ENCODE data around the gene LGALS3. TPM values are rescaled to one million over a fixed set of nuclear protein-coding genes. Genes with fewer than 3 reads are reported as not detected.

Gene LGALS3
- total RNA-seq, 3 donors from 2014 or later = 488 to 1,705 (median 1,380) TPM

DNA sequence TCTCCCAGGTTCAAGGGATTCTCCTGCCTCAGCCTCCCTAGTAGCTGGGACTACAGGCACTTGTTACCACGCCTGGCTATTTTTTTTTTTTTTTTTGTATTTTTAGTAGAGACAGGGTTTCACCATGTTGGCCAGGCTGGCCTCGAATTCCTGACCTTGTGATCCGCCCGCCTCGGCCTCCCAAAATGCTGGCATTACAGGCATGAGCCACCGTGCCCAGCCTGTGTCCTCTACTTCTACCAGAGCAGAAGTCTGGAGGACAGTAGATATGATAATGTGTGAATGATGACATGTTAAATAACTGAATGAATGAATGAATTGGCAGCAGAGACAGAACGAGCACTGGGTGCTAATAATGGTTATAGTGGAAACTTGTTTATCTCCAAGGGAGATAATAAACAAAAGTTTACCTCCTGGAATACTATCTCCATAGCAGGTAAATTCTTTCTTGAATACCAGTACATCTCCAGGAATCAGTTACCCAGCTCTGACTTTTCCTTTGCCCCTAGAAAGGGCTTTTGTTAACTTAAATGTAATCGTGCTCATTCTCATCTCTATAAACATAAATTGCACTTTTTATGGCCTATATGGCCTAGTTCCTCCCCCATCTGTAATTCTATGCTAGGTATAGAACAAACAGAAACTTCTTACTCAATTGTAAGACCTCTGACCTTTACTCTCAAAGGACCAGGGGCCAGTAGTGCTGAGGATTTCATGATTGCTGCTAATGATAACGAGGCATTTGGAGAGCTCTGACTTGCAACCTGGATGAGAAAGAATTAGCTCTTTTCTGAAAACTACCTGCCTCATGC lies 7.2 kb upstream of the LGALS3 start:
- TF ChIP-seq, protein P1, sequence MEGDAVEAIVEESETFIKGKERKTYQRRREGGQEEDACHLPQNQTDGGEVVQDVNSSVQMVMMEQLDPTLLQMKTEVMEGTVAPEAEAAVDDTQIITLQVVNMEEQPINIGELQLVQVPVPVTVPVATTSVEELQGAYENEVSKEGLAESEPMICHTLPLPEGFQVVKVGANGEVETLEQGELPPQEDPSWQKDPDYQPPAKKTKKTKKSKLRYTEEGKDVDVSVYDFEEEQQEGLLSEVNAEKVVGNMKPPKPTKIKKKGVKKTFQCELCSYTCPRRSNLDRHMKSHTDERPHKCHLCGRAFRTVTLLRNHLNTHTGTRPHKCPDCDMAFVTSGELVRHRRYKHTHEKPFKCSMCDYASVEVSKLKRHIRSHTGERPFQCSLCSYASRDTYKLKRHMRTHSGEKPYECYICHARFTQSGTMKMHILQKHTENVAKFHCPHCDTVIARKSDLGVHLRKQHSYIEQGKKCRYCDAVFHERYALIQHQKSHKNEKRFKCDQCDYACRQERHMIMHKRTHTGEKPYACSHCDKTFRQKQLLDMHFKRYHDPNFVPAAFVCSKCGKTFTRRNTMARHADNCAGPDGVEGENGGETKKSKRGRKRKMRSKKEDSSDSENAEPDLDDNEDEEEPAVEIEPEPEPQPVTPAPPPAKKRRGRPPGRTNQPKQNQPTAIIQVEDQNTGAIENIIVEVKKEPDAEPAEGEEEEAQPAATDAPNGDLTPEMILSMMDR (IDR thresholded peaks at IDR 0.05) = no peak
- DNase-seq (no peak), ATAC-seq (peak; percentile 65)
- H3K36me3 ChIP-seq (ENCODE audit: low read depth) = peaks cover 4% of the 10 kb centered on the region
- H3K4me1 ChIP-seq (ENCODE audit: low read depth) = peaks cover 64% of the 10 kb centered on the region
- H3K9me3 ChIP-seq = no peaks in the 10 kb centered on the region
- no peak overlapping the region for H3K4me3 ChIP-seq
- intact Hi-C loops (cut with DNase I, micrococcal nuclease) = no loop called here

DNA sequence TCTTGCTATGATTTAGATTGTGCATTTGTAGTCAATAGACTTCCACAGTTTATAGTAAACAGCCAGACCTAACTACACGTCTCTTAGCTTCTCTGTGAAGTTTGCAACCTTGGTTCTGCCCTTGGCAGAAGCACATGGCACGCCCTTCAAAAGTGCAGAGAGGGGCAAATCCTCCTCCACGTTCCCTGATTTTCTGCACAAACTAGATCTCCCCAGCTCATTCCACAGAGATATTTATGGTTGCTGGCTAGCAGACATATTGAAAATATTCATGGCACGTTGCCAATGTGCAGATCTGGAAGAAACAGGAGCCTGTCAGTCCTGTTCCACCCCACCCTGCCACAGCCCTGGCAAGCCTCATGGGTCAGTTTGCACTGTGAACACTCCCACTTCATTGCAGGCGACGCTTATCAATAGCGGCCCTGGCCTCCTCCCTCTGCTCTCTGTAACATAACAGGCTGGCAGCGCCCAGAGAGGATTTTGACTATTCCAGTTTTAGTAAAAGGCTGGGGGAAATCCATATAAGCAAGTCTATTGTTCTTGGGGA lies 6.5 kb upstream of the LGALS3 start:
- ATAC-seq = peak; percentile 72
- DNase-seq = peak; percentile 90 to 94 (median 93)
- intact Hi-C loops (cut with DNase I, micrococcal nuclease) = no loop called here
- Histone ChIP-seq H3K4me3 (no peak overlapping the region), H3K36me3 (ENCODE audit: low read depth) (peaks cover 4% of the 10 kb centered on the region), H3K9me3 (no peaks in the 10 kb centered on the region), H3K4me1 (ENCODE audit: low read depth) (peaks cover 65% of the 10 kb centered on the region)
- TF ChIP-seq, protein P1 (IDR thresholded peaks at IDR 0.05) = no peak

DNA sequence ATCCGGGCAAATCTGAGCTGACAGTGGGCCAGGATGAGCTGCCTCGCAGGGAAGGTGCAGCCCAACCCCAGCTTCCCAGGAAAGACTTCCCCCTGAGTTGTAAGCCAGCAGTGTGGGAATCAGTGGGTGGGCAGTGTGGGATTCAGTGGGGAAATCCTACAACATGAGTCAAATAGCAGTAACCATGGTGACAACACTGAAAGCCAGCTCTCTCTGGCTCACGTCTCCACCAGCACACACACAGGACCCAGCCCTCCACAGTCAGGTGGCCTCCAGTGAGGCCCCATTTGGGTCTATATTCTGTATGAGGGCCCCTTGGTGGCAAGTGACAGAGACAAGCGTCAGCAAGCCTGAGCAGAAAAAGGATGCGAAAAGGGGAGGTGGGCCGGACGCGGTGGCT lies 6.0 kb upstream of the LGALS3 start:
- Histone ChIP-seq H3K4me3 (no peak overlapping the region), H3K9me3 (no peaks in the 10 kb centered on the region), H3K36me3 (ENCODE audit: low read depth) (peaks cover 4% of the 10 kb centered on the region), H3K4me1 (ENCODE audit: low read depth) (peaks cover 61% of the 10 kb centered on the region)
- ATAC-seq (no peak), DNase-seq (no peak)
- TF ChIP-seq, protein P1 (IDR thresholded peaks at IDR 0.05) = no peak
- intact Hi-C loops (cut with DNase I, micrococcal nuclease) = no loop called here

DNA sequence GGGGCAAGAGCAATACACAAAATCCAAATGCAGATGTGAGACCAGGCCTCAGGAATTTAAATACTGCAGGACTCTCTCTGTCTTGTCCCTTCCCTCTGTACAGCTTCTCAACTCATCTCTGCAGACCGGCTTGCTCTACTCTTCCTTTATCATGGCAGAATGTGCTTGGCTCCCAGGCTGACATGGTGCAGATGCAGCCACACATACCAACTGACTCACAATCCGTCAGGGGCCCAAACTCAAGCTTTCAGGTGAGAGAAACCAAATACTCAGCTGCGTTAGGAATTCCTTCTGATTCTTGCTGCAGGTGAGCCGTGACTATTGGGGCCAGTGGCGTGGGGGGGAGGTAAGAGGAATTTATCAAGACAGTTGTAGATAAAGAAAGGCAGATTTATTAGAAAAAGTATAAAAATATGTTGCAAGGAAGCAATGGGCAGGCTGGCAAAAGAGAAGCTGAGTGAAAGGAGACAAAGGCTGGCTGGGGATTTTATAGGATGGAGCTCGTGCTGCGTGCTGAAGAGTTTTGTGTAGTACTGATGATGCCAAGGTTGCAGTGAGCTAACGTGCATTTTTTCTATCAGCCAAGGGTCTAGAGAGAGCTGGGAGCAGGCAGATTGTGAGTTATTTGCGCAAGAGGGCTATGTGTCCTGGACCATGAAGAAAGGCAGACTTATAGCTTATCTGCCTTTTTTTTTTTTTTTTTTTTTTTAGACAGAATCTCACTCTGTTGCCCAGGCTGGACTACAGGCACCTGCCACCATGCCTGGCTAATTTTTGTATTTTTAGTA lies 5.0 kb upstream of the LGALS3 start:
- Histone ChIP-seq H3K4me1 (ENCODE audit: low read depth) (peaks cover 64% of the 10 kb centered on the region), H3K36me3 (ENCODE audit: low read depth) (peaks cover 4% of the 10 kb centered on the region), H3K9me3 (no peaks in the 10 kb centered on the region), H3K4me3 (no peak overlapping the region)
- DNase-seq (no peak), ATAC-seq (no peak)
- TF ChIP-seq, protein P1 (IDR thresholded peaks at IDR 0.05) = no peak
- intact Hi-C loops (cut with DNase I, micrococcal nuclease) = no loop called here

DNA sequence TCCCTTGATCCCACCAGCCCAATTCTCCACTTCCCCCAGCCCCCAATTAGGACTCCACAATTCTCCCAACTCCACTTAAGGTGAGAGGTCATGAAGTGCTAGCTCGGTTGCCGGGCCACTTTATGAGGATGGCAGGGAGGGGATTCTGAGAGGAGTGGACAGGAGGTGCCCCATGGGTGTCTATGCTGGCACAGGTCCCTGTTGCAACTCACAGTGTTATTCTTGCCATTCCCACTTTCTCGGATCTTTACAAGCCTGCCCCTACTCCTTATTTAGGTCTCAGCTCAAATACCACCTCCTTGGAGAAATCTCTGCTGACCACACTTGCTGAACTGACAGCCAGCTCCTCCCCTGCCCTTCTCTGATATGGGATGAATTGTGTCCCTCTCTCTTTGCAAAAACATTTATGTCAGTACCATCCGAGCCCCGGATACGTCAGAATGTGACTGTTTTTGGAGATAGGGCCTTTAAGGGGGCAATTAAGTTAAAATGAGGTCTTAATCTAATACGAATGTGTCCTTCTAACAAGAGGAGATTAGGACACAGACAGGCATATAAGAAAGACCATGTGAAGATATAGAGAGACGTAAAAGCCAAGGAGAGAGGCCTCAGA lies 4.2 kb upstream of the LGALS3 start:
- H3K4me1 ChIP-seq (ENCODE audit: low read depth) = peaks cover 64% of the 10 kb centered on the region
- ATAC-seq = no peak
- intact Hi-C loops (cut with DNase I, micrococcal nuclease) = no loop called here
- no peak overlapping the region for H3K4me3 ChIP-seq
- no peaks in the 10 kb centered on the region for H3K9me3 ChIP-seq
- H3K36me3 ChIP-seq (ENCODE audit: low read depth) = peaks cover 4% of the 10 kb centered on the region
- TF ChIP-seq, protein P1 (IDR thresholded peaks at IDR 0.05) = no peak
- DNase-seq = no peak

Measured in mucosa of descending colon (tissue), 3 donors.